Fibroblast of mammary gland (primary cell): Measurements from ENCODE around the gene KRTAP10-8.

Experiments used
- DNase-seq: peaks from one replicate; pipeline ENCODE4 v3.0.0-alpha.2; 2010; ENCODE audit warnings: low read depth
- H3K4me3 ChIP-seq: 2 replicates; pipeline ENCODE4 v1.5.1; 2011; ENCODE audit warnings: low read depth, mild to moderate bottlenecking, low read length, moderate library complexity; ENCODE audit not compliant: control insufficient read depth
- TF ChIP-seq, protein P1 (sequence below): conservative IDR thresholded peaks from 2 replicates; pipeline ENCODE4 v1.5.1; 2011; ENCODE audit warnings: low read depth, low read length, inconsistent platforms; ENCODE audit not compliant: control insufficient read depth, insufficient read depth

The KRTAP10-8 gene

DNA sequence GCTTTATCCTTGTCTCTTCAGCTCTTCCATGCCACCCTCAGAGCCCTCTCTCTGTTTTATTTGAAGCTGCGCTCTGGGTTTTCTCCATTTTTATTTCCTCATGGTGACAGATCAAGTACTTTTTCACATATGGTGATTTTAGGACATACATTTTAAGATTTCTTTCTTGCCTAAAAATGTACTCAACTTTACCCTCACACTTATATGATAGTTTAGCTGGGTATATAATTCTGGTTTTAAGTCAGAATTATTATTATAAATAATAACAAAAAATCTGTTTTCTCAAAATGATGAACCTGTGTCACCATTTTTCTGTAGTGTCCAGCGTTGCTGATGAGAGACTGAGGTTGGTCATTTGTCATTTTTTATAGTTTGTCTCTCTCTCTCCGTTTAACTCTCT, 30.7 kb upstream of the KRTAP10-8 start:
- H3K4me3 ChIP-seq = no peak overlapping the region
- TF ChIP-seq, protein P1, sequence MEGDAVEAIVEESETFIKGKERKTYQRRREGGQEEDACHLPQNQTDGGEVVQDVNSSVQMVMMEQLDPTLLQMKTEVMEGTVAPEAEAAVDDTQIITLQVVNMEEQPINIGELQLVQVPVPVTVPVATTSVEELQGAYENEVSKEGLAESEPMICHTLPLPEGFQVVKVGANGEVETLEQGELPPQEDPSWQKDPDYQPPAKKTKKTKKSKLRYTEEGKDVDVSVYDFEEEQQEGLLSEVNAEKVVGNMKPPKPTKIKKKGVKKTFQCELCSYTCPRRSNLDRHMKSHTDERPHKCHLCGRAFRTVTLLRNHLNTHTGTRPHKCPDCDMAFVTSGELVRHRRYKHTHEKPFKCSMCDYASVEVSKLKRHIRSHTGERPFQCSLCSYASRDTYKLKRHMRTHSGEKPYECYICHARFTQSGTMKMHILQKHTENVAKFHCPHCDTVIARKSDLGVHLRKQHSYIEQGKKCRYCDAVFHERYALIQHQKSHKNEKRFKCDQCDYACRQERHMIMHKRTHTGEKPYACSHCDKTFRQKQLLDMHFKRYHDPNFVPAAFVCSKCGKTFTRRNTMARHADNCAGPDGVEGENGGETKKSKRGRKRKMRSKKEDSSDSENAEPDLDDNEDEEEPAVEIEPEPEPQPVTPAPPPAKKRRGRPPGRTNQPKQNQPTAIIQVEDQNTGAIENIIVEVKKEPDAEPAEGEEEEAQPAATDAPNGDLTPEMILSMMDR = no peak
- no peak for DNase-seq

DNA sequence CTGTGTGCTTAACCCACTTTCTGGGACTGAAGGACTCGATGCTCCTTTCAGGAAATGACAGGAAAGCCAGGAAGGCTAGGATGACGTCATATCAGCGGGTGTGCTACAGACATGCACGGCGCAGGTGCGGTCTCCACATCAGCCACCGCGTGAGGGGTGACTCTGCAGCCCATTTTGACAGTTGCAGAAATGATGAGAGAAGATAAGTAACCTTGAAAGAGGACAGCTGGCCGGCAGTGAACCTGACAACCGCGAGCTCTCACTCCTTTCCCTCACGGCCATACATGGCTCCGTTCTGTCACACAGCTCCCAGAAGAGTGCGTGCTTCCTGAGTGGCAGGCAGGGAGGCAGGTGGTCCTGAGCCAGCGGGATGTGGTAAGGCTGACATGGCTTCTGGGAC, 29.8 kb upstream of the KRTAP10-8 start:
- no peak overlapping the region for H3K4me3 ChIP-seq
- TF ChIP-seq, protein P1 = no peak
- DNase-seq = no peak

- TF ChIP-seq, protein P1 = no peak
- DNase-seq = no peak
- no peak overlapping the region for H3K4me3 ChIP-seq
These were observed 28.6 kb upstream of the KRTAP10-8 start for GRCh38 chr21:44583089-44583799.

- no peak for DNase-seq
- no peak overlapping the region for H3K4me3 ChIP-seq
- TF ChIP-seq, protein P1 = no peak
These were observed 28.1 kb upstream of the KRTAP10-8 start for GRCh38 chr21:44583800-44584147.

GRCh38 chr21:44585892-44586291, 26.0 kb upstream of the KRTAP10-8 start:
- no peak overlapping the region for H3K4me3 ChIP-seq
- no peak for DNase-seq
- TF ChIP-seq, protein P1 = no peak

DNA sequence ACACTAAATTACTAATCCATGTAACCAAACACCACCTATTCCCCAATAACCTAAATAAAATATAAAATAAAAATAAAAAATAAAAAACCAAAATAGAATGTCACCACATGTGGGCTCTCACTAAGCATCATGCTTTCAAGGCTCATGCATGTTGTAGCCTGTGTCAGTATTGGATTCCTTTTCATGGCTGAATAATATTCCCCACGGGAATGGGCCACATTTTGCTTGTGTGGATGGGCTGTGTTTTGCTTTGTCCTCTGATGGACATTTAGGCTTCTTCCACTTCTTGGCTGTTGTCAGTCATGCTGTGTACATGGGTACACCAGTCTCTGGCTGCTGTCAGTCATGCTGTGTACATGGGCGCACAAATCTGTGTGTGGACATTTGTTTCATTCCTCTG, 22.8 kb upstream of the KRTAP10-8 start:
- no peak overlapping the region for H3K4me3 ChIP-seq
- DNase-seq = no peak

More for the DNA sequence above, 22.8 kb upstream of the KRTAP10-8 start:
- TF ChIP-seq, protein P1 = no peak
